GM21367 (cell line): ENCODE data around the gene PIK3R2.
"Not testable (repeated sequence)": the region's sequence is repeated elsewhere in the genome, so short reads cannot be mapped to it uniquely, and the experiment has no call there.

Source experiments
- ATAC-seq: cut with Tn5 transposase; IDR thresholded peaks from one replicate; pipeline ENCODE4 v1.9.1; 2021; ENCODE audit not compliant: unreplicated experiment

The PIK3R2 gene

DNA sequence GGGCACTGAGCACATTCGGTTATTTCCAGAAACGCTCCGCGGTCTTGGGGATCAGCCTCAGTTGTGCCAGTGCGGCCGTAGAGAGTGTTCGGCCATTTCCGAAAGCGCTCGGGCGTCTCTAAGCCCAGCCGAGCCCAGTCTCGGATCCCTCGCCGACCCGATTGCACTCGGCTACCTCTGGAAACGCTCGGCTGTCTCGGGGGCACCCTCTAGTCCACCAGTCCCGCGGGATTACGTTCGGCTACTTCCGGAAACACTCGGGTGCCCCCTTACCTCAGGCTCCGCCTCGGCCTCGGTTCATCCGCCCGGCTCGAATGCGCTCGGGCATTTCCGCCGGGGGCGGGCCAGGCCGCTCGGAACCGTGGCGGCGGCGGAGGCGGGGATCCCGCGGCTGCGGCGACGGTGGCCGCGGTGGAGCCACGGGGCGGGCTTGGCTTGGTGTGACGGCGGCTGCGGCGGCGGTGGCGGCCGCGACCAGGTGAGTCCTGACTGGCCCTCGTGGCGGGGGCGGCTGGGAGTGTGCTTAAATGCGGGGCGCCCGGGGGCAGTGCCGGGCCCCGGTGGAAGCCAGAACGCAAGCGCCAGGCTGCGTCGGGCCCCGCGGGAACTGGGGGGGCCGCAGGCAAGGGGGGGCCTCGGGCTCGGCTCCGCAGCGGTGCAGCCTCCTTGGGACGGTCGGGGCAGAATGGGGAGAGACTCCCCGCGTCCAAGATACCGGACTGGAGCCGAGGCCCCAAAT, at the start of gene PIK3R2:
Gene PIK3R2 (plus strand): TSS at position 347 of the 739 bp plus-strand sequence. CDS start 2,717 bp downstream, outside the sequence.
- peak; percentile 69 for ATAC-seq

DNA sequence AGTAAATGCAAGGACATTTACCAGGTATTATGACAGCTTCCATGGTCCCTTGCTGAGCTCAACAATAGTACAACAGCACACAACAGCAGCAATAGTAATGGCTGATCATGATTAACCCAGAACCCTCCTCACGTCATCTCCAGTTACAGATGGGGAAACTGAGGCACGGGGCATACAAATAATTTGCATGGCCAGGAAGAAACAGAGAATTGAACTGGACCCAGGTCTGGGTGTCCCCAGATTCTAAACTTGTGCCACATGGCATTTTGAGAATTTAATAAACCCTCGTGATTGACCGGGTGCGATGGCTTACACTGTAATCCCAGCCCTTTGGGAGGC, 48.2 kb upstream of the PIK3R2 start:
- ATAC-seq: no peak

DNA sequence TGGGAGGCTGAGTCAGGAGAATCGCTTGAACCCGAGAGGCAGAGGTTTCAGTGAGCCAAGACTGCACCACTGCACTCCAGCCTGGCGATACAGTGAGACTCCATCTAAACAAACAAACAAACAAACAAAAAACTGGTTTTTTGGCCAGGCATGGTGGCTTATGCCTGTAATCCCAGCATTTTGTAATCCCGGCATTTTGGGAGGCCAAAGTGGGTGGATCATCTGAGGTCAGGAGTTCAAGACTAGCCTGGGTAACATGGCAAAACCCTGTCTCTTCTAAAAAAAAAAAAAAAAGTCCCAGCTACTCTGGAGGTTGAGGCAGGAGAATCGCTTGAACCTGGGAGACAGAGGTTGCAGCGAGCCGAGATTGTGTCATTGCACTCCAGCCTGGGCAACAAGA, 47.7 kb upstream of the PIK3R2 start:
- not testable (repeated sequence) for ATAC-seq

DNA sequence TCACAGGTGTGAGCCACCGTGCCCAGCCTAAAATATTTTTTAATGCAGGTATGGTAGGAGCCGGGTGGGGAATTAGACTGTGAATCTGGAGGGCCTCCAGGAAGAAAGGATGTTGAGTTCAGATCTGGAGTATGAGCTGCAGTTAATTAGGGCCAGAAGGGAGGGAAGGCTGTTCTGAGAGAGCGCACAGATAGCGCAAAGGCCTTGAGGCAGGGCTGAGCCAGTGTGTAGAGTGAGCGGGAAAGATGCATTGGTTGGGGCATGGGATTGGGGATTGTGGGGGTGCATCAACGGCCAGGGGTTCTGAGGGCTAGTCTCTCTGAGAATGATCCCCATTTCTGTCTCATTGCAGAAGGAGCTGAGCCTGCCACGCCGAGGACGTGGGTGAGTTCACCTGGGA, 45.7 kb upstream of the PIK3R2 start:
- ATAC-seq: no peak

DNA sequence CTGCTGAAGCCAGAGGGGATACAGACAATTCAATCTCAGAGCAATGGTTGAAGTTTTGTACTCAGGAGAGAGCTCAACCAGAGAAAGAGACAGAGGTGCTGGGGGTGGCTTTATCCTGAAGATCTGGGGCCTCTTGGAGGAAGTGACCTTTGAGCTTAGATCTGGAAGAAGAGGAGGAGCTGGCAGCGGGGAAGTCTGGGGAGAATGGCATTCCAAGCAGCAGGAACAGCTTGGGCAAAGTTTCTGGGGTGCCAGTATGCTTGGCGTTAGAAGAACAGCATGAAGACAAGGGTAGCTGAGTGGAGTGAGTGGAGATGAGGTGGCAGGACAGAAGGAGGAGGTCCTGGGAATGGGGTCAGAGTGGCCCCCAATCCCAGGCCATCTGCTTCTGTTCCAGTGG, 44.1 kb upstream of the PIK3R2 start:
- no peak for ATAC-seq

DNA sequence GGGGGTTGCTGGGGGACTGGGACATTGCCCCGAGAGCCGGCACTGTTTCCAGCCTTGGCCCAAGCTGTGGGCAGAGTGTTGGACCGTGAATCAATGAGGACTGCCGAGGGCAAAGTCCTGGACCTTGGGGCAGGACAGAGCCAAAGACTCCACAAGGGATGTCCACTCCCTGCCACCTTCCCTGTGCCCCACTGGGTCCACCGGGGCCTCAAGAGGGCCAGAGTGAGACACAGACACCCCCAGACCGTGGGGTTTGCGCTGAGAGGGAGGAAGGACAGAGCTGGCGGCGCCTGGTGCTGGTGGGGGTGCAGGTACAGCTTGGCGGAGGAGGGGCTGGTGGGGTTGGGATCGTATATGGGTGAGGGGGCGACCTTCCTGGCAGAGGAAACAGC, 43.6 kb upstream of the PIK3R2 start:
- no peak for ATAC-seq

DNA sequence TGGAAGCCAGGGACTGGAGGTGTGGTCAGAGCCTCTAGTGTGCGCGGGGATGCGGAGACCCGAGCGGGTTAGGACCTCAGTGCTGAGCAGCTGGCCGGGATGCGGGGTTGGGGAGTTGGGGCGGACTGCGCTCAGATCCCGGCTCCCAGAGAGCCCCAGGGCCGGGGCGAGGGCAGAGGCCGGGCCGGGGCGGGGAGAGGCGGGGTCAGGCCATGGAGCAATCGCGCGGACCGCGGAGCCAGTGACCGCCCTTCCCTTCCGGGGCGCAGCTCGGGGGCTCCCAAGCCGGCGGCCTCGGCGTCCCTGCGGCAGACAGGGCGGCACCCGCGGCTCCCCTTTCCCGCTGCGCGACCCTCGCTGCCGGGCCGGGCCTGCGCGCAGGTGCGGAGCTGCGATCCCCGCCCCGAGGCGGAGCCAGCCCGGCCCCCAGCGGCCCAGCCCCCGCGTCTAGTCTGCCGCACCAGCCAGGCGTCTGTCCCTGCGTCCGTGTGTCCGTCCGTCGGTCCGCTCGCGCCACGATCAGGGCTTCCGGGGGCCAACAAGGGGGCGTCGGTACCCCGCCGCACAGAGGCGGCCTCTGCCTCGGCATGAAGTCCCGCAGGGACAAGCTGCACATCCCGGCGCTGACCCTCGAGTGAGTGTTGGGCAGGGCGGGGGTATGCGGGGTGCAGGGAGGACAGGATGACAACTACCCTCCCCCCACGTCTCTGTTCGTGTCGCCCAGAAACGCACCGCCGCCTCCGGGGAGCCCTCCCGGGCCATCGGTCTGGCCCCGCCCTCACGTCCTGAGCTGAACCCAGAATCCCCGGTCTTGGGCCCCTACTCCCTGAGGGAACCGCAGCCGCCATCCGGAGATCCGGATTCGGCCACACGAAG, 43.0 kb upstream of the PIK3R2 start:
- no peak for ATAC-seq

DNA sequence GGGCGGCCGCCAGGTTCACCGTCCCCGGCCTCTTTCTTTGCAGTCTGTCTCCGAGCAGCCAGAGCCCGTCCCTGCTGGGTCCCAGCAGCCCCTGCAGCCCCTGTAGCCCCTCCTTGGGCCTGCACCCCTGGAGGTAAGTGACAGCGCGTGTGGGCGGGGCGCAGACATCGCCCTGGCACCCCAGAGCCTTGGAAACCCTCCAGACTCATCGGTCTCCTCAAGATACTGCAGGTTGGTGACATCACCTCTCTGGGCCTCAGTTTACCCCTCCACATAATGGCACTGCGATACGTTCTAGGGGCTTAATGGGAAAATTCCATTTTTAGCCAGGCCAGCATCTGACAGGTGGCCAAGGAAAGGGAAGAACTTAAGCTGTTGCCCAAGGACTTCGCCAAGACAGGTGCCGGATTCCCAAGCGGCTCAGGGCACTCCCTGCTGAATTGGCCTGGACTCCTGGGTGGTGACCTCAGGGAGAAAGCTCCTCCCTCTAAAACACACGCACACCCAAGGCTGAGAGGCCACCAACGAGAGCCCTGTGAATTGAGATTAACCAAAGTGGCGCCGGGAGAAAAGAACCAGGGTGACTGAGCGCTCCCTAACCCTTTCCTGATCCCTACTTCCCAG, 42.2 kb upstream of the PIK3R2 start:
- ATAC-seq: no peak

DNA sequence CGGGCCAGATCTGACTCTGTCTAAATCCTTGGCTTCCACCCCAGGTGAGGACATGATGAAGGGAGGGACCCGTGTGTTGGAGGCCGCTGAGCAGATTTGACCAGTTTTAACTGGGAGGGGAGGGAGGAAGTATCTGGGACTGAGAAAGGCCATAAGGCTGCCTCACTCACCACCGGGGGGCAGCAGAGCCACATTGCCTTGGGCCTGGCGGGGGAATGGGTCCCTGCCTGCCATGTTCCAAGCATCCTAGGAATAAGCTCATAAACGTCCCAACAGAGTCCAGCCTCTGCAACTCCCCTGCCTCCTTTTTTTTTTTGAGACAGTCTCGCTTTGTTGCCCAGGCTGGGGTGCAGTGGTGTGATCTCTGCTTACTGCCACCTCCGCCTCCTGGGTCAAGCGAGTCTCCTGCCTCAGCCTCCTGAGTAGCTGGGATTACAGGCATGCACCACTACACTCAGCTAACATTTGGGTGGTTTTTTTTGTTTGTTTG, 39.9 kb upstream of the PIK3R2 start:
- no peak for ATAC-seq

DNA sequence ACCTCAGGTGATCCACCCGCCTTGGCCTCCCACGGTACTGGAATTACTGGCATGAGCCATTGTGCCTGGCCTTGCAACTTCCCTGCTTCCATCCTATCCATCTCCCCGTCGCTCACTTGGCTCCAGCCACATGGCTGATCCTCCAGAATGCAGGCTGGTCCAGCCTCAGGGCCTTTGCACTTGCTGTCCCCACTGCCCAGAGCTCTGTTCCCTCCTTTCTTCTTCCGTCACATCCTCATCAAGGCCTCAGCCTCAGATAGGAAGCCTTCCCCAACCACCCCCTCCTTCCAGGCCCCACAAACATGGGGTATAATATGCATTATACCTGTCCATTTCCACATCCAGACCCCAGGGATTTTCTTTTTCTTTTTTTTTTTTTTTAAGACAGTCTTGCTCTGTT, 39.1 kb upstream of the PIK3R2 start:
- no peak for ATAC-seq

DNA sequence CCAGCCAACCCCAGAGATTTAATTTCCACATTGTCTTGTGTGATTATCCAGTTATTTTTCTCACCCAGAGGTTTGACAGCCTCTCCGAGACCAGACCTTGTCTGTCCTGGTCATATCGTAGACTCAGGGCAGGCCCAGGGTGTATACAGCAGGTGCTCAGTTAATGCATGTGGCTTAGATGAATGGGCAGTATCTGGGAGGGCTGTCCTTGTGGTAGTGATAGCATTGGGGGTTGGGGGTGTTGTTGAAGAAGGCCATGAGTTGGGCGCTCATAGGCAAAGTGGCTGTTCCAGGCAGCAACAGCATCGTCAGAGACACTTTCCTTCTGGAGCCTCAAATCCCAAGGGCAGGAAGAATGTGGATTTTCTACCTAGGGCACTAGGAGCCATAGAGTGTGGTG, 38.5 kb upstream of the PIK3R2 start:
- no peak for ATAC-seq

DNA sequence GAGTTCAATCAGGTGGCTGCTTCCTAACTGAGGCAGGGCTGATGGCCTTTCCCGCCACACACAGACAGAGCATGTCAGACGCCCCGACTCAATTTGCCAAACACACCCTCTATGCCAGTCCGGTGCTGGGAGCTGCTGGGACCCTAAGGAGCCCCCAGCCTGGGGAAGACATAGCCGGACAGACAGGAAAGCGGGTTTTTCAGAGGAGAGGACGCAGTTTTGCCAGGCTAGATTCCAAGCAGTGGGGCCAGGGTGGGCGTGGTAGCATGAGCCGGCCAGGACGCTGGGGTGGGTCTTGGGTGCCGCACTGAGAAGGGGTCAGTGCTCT, 35.6 kb upstream of the PIK3R2 start:
- ATAC-seq: no peak

DNA sequence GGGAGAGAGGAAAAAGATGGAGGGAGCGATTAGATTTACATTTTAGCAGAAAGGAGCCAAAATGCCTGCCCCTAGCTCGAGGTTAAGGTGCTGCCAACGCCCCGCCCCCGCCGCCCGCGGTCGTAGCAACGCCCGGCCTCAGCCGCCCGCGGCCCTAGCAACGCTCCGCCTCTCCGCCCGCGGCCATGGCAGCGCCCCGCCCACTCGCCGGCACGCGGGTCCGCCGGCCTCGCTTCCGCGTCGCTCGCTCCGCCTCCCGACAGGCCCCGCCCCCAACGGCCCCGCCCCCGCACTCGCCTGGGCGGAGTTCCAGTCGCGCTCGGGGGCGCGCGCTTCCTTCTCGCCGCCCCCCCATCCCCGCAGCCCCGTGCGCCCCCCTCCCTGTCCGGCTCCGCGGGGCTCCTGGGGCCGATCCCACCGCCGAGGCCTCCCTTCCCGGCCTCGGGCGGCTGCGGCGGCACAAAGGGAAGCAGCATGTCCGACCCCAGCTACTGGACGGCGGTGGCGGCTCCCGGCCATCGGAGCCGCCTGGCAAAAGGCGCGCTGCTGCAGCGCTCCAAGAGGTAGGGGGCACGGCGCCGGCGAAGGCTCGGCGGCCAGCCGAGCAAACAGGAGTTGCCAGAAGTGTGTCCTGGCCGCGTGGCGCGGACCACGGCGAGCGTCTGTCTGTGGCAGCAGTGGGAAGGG, 35.1 kb upstream of the PIK3R2 start:
- ATAC-seq: peak; percentile 54

DNA sequence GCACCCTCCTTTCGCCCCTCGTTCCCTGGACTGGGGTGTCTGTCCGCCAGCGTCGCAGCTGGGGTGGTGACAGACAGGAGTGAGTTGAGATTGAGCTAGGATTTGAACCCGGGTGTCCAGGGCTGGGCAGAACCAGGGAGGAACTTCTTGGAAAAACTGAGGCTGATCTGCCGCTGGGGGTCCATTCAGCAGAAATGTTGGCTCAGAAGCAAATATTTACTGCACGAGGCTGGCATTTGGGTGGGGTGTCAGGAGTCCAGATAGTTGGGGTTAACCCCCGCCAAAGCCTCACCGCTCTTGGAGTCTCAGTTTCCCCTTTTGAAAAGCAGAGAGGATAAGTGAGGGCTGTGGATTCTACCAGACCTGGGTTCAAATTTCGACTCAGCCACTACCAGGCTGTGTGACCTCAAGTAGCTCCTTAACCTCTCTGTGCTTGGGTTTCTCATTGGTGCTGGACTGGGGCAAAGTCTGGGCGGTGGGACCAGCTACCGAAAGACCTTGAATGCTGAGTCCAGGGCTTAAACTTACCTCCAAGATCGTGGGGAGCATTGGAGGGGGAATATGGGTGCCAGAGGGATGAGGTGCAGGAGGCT, 34.4 kb upstream of the PIK3R2 start:
- no peak for ATAC-seq

DNA sequence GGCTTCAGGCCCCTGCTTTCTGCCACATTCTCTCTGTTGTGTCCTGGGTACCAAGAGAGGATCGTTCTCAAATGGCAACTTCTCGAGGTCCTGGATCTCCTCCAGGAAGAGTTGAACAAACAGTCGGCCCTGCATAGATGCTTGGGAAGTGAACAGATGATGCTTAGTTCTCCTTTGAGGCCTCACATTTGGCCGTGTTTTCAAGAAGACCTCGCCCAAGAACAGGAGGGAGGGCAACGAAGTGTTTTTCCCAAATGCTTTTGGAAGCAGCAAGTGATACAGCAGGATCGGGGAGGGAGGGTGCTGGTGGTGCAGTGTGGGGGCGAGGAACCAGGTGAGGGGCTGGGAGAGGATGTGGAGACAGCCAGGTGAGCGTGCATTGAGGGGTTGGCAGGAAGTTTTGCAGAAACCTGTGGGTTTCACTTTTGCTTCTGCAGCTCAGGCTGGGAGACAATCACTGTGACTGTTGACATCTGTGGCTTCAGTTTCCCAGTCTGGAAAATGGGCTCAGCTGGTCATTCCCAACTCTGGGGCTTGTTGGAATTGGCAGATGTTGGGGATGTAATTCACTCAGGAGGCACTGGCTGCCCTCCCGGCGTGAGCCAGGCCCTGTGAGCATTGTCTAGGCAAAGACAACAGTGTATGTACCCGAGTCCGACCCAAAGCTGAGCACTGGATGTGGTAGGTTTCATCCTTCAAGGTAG, 33.8 kb upstream of the PIK3R2 start:
- ATAC-seq: no peak

DNA sequence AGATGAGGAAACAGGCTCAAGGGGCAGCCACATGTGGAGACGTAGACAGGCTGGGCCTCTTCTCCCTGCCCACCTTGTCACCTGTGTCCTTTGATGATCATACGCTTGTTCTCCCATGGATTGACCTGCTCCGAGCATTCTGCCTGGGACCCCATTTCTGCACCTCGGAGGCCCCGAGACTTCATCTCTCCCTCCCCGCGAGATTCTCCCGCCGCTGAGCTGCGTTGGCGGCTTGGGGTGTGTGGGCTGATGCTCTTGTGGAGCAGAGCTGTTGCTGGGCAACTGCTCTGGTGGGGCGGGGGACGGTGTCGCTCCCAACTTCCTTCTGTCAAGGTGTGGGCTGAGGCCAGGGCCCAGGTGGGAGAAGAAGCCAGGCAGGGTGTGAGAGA, 33.3 kb upstream of the PIK3R2 start:
- no peak for ATAC-seq

DNA sequence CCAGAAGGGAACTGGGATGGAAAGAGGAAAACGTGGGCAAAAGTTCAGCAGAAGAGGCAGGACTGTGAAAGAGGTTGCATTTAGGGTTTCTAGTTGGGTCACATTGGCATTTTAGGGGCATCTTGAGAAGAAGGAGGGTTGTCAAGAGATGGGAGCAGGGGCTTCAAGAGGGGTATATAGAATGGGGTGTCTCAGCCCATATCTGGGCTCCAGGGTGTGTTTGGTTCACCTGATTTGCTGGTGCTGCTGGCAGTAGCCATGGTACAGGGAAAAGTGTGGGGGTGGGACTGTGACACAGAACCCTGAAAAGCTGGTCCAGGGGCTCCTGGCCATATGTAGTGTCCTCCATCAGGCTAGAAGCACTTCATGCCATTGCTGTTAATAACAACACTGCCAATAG, 32.8 kb upstream of the PIK3R2 start:
- ATAC-seq: no peak

DNA sequence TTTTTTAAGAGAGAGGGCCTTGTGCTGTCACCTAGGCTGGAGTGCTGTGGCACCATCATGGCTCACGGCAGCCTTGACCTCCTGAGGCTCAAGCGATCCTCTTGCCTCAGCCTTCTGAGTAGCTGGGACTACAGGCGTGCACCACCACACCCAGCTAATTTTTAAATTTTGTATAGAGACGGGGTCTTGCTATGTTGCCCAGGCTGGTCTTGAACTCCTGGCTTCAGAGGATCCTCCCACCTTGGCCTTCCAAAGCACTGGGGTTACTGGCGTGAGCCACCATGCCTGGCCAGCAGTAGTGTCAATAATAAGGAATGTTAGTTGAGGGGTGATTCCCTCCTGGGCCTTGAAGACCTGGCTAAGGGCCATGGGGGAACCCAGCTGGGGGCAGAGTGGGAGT, 31.8 kb upstream of the PIK3R2 start:
- ATAC-seq: no peak

DNA sequence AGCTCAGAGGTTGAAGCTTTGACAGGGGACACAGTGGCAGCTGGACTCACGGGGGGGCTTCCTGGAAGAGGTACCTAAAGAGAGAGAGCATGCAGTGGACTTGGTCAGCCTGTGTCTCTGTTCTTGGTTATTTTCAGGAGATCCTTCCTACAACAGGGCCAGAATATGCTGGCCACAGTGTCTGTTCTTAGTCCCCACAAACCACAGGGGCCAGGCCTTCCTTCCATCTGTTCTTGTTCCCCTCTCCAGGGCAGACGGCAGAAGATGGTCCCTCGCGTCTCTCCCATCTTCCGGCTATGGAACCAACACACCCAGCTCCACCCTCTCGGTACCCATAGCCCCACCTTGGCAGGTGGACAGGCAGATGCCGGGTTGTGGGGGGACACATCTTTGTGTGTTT, 30.5 kb upstream of the PIK3R2 start:
- ATAC-seq: no peak
